GM23248 (cell line): ENCODE measurements around the gene HAGHL. TPM values are rescaled to one million over a fixed set of nuclear protein-coding genes. Genes with fewer than 3 reads are reported as not detected.

Experiments used
- DNase-seq: peaks from one replicate; pipeline ENCODE4 v3.0.0-alpha.2; 2015
- H2AFZ ChIP-seq: fragments of 200-600 bp; sonication (generic); 2 replicates; pipeline ENCODE4 v1.6.1; 2016; ENCODE audit warnings: antibody characterized with exemption
- H3F3A ChIP-seq: fragments of 200-600 bp; sonication (generic); 2 replicates; pipeline ENCODE4 v1.6.1; 2016; ENCODE audit warnings: mild to moderate bottlenecking, antibody characterized with exemption, mixed run types; ENCODE audit not compliant: insufficient read depth
- H3K27ac ChIP-seq: fragments of 200-600 bp; sonication (generic); 2 replicates; pipeline ENCODE4 v1.5.1; 2016; ENCODE audit warnings: mild to moderate bottlenecking
- H3K27me3 ChIP-seq: fragments of 200-600 bp; sonication (generic); replicated peaks from 2 replicates; pipeline ENCODE4 v1.6.1; 2016; ENCODE audit warnings: mild to moderate bottlenecking; ENCODE audit not compliant: insufficient read depth
- H3K36me3 ChIP-seq: fragments of 200-600 bp; sonication (generic); 2 replicates; pipeline ENCODE4 v1.6.1; 2016; ENCODE audit warnings: low read depth, mild to moderate bottlenecking
- H3K4me1 ChIP-seq: fragments of 200-600 bp; sonication (generic); 2 replicates; pipeline ENCODE4 v1.6.1; 2016; ENCODE audit warnings: mild to moderate bottlenecking; ENCODE audit not compliant: insufficient read depth
- H3K4me2 ChIP-seq: fragments of 200-600 bp; sonication (generic); one replicate; pipeline ENCODE4 v1.6.1; 2016; ENCODE audit warnings: mild to moderate bottlenecking; ENCODE audit not compliant: unreplicated experiment
- H3K4me3 ChIP-seq: fragments of 200-600 bp; sonication (generic); 2 replicates; pipeline ENCODE4 v1.5.1; 2016; ENCODE audit warnings: mild to moderate bottlenecking
- H3K79me2 ChIP-seq: fragments of 200-600 bp; sonication (generic); 2 replicates; pipeline ENCODE4 v1.6.1; 2016; ENCODE audit warnings: mild to moderate bottlenecking; ENCODE audit not compliant: insufficient read depth
- H3K9ac ChIP-seq: fragments of 200-600 bp; sonication (generic); 2 replicates; pipeline ENCODE4 v1.6.1; 2016; ENCODE audit warnings: mild to moderate bottlenecking
- H3K9me2 ChIP-seq: fragments of 200-600 bp; sonication (generic); 2 replicates; pipeline ENCODE4 v1.6.1; 2016; ENCODE audit warnings: mixed run types, mild to moderate bottlenecking, moderate library complexity; ENCODE audit not compliant: insufficient read depth
- H3K9me3 ChIP-seq: fragments of 200-600 bp; sonication (generic); one replicate; pipeline ENCODE4 v1.6.1; 2017; ENCODE audit warnings: low read depth
- H4K20me1 ChIP-seq: fragments of 200-600 bp; sonication (generic); 2 replicates; pipeline ENCODE4 v1.6.0; 2016; ENCODE audit not compliant: insufficient read depth
- EZH2 ChIP-seq: fragments of 200-600 bp; sonication (generic); IDR thresholded peaks from 2 replicates; pipeline ENCODE4 v1.6.1; 2018; ENCODE audit warnings: antibody characterized with exemption, mild to moderate bottlenecking; ENCODE audit not compliant: insufficient read depth, poor library complexity, severe bottlenecking
- EZH2phosphoT487 ChIP-seq: fragments of 200-600 bp; sonication (generic); IDR thresholded peaks from 2 replicates; pipeline ENCODE4 v1.6.1; 2018; ENCODE audit warnings: antibody characterized with exemption, moderate library complexity, mild to moderate bottlenecking, low read depth; ENCODE audit not compliant: insufficient read depth
- WGBS, 2 experiments: methylation state at CpG; one replicate each; pipeline ENCODE4 v1.1.6; 2015 to 2017; ENCODE audit warnings: low lambda C conversion rate in 2 of 2, low coverage in 1 of 2; ENCODE audit errors: missing lambda C conversion rate in 2 of 2; 5-methylcytosine and 5-hydroxymethylcytosine counted together
- in situ Hi-C: fragments of 300-500 bp; cut with MboI; formaldehyde crosslinking; loops from 2 replicates; pipeline ENCODE4 v1.15.0; 2020
- polyA plus RNA-seq: library from polyadenylated mRNA; unstranded; fragments of >200 nt; fragmentation: Nextera tagmentation; extraction: Ambion mirVana; gene quantifications from 2 replicates; pipeline ENCODE4 v1.2.1, GENCODE V29; 2016
- total RNA-seq: library from RNA; depleted of rRNA; stranded (reverse); fragments of >200 nt; shearing (Covaris generic); gene quantifications from 2 replicates; pipeline ENCODE4 v1.2.3, GENCODE V29; 2014

Gene HAGHL
- total and polyA plus RNA-seq, 2 experiments from 2014 or later, result 7.8 to 64.8 TPM

DNA sequence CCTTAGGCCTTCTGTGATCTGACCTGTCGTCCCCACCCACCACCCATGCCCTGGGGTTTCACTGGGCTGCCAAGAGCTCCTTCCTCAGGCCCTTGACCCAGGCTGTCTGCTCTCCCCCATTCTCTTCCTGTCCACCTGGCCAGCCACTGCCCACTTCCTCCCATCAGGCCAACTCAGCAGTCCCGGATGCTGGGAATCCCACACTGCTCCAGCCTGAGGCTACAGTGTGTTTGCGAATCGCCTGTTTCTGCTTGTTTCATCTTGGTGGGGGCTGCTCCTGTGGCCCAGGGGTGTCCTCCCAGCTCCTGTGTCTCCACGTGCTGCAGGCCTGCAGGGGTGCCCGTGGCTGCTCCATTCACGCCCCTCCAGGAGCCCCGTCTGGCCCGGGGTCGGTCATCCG lies 12.8 kb upstream of the HAGHL start:
- no peaks in the 10 kb centered on the region; the same call in 1 of the 2 replicates for H3K79me2 ChIP-seq
- H3K9me2 ChIP-seq, result no peaks in the 10 kb centered on the region
- H3K9me3 ChIP-seq, result no peaks in the 10 kb centered on the region
- no peak overlapping the region for H3K4me2 ChIP-seq
- WGBS, 2 experiments, result 63 to 66% methylated on average over 11 of the region's 11 CpGs
- H4K20me1 ChIP-seq, result no peaks in the 10 kb centered on the region
- in situ Hi-C loops, result no loop called here
- H3K36me3 ChIP-seq, result no peaks in the 10 kb centered on the region
- H2AFZ ChIP-seq, result no peak overlapping the region
- no peak for DNase-seq
- peaks cover 11% of the 10 kb centered on the region; the same call in 1 of the 2 replicates for H3K4me1 ChIP-seq
- H3K9ac ChIP-seq, result no peak overlapping the region
- peaks cover 10% of the 10 kb centered on the region for H3F3A ChIP-seq
- H3K27ac ChIP-seq, result no peak overlapping the region
- H3K27me3 ChIP-seq, result peaks cover 10% of the 10 kb centered on the region; the same call in 1 of the 2 replicates
- no peak overlapping the region for H3K4me3 ChIP-seq
- TF ChIP-seq EZH2phosphoT487 (no peak), EZH2 (no peak)

DNA sequence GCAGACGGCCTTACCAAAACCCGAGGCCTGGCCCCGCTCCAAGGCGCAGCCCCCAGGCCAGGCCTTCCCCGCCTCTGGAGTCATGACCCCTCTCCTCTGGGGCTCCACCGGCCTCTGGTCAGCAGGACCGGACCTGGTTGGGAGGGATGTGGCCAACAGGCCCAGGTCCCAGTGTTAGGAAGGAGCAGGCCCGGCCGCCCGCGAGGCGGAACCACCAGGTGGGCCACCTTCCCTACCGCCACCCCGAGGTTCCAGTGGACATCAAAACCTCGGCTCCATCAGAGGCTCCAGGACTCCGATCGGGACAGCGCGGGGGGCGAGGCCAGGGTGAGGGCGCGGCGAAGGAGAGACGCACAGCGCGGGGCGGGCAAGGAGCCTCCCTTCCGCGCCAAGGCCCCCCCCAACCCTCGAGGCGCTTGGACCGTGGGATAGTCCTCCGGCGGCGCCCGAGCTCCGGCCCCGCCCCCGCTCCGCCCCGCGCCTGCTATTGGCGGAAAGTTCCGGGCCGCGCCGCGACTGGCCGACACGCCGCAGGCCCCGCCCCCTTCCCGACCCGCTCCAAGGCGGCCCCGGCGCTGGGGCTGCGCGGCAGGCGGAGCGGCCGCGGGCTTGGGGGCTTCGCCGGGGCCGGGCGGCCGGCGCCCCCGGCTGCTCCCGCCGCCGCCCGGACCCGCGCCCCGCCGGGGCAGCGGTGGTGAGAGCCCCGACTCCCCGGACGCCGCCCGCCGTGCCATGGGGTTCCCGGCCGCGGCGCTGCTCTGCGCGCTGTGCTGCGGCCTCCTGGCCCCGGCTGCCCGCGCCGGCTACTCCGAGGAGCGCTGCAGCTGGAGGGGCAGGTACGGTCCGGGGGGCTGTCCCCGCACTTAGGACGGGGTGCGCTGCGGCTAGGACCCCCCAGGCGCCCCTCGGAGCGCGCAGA lies 12.1 kb upstream of the HAGHL start, which contains the start of gene METRN:
TSS of gene METRN (plus strand) at position 561 of the 919 bp plus-strand sequence. CDS start at position 733, 172 bp downstream.
- Histone ChIP-seq H3K9ac (peak within 1 kb of the TSS; percentile 73), H3F3A (peaks cover 10% of the 10 kb centered on the region), H3K27me3 (peaks cover 10% of the 10 kb centered on the region; the same call in 1 of the 2 replicates), H3K9me2 (no peaks in the 10 kb centered on the region), H3K4me3 (peak within 1 kb of the TSS; percentile 76), H2AFZ (peak within 1 kb of the TSS; percentile 62), H4K20me1 (no peaks in the 10 kb centered on the region), H3K79me2 (no peaks in the 10 kb centered on the region; the same call in 1 of the 2 replicates), H3K27ac (no peak within 1 kb of the TSS), H3K4me1 (peaks cover 9% of the 10 kb centered on the region), H3K4me2 (peak within 1 kb of the TSS; percentile 63), H3K36me3 (no peaks in the 10 kb centered on the region), H3K9me3 (no peaks in the 10 kb centered on the region)
- no peak for TF ChIP-seq EZH2phosphoT487
- TF ChIP-seq EZH2, result no peak
- in situ Hi-C loops, result no loop called here
- peak; percentile 97 for DNase-seq
- WGBS, 2 experiments, result 6 to 12% methylated on average over 24 to 89 of the region's 108 CpGs

DNA sequence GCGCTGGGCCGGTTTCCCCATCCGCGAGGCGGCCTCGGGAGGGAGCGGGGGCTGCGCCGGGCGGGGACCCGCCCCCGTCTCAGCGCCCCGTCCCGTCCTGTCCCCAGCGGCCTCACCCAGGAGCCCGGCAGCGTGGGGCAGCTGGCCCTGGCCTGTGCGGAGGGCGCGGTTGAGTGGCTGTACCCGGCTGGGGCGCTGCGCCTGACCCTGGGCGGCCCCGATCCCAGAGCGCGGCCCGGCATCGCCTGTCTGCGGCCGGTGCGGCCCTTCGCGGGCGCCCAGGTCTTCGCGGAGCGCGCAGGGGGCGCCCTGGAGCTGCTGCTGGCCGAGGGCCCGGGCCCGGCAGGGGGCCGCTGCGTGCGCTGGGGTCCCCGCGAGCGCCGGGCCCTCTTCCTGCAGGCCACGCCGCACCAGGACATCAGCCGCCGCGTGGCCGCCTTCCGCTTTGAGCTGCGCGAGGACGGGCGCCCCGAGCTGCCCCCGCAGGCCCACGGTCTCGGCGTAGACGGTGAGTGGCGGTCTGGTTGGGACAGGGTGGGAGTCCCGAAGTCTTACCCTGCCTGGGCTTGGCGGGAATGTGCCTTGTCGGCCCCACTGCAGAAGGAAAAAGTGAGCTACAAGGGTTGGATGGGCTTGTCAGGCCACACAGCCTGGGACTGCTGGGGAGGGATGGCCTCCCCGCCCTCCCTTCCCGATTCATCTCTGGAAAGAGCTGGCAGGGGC lies 11.3 kb upstream of the HAGHL start:
- H4K20me1 ChIP-seq, result no peaks in the 10 kb centered on the region
- H3K36me3 ChIP-seq, result no peaks in the 10 kb centered on the region
- peaks cover 10% of the 10 kb centered on the region for H3F3A ChIP-seq
- peak; percentile 63 for DNase-seq
- H3K27me3 ChIP-seq, result peaks cover 3% of the 10 kb centered on the region; the same call in 1 of the 2 replicates
- no peak overlapping the region for H3K27ac ChIP-seq
- in situ Hi-C loops, result no loop called here
- H3K4me1 ChIP-seq, result peaks cover 9% of the 10 kb centered on the region; the same call in 1 of the 2 replicates
- TF ChIP-seq EZH2phosphoT487 (no peak), EZH2 (no peak)
- H3K9me2 ChIP-seq, result no peaks in the 10 kb centered on the region
- H3K4me2 ChIP-seq, result peak overlapping the region; percentile 63
- 6 to 7% methylated on average over 36 to 58 of the region's 74 CpGs for WGBS, 2 experiments
- H3K4me3 ChIP-seq, result peak overlapping the region; percentile 76
- H3K79me2 ChIP-seq, result no peaks in the 10 kb centered on the region; the same call in 1 of the 2 replicates
- no peaks in the 10 kb centered on the region for H3K9me3 ChIP-seq
- H2AFZ ChIP-seq, result peak overlapping the region; percentile 62
- H3K9ac ChIP-seq, result peak overlapping the region; percentile 73

DNA sequence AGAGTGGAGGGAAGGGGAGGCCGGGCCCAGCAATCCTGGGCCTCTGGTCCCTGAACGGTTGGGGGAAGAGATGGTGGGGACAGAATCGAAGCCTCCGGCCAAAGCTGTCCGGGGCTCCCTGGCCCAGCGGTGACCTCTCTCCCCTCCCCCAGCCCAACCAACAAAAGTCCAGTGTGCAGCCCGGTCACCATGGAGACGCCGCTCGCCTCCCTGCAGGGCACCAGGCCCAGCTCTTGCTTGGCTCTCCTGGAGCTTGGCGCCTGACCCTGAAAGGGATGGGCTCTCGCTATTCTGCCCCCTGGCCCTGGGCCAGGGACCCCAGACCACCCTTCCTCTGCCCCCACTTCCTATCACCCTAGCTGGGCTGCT lies 10.7 kb upstream of the HAGHL start:
- H3K9ac ChIP-seq, result peak overlapping the region; percentile 73
- H3K4me3 ChIP-seq, result peak overlapping the region; percentile 76
- no peak overlapping the region for H2AFZ ChIP-seq
- H3F3A ChIP-seq, result peaks cover 10% of the 10 kb centered on the region
- no peaks in the 10 kb centered on the region for H4K20me1 ChIP-seq
- WGBS, 2 experiments, result 21 to 28% methylated on average over 10 to 12 of the region's 12 CpGs
- no peak overlapping the region for H3K27ac ChIP-seq
- H3K27me3 ChIP-seq, result no peaks in the 10 kb centered on the region
- peaks cover 9% of the 10 kb centered on the region; the same call in 1 of the 2 replicates for H3K4me1 ChIP-seq
- no peaks in the 10 kb centered on the region for H3K9me3 ChIP-seq
- H3K79me2 ChIP-seq, result no peaks in the 10 kb centered on the region; the same call in 1 of the 2 replicates
- no peaks in the 10 kb centered on the region for H3K36me3 ChIP-seq
- in situ Hi-C loops, result no loop called here
- peak overlapping the region; percentile 63 for H3K4me2 ChIP-seq
- no peak for TF ChIP-seq EZH2phosphoT487
- no peak for TF ChIP-seq EZH2
- H3K9me2 ChIP-seq, result no peaks in the 10 kb centered on the region
- peak; percentile 63 for DNase-seq
